Nephron progenitor cell (in vitro differentiated cells): ENCODE measurements around the gene KIF1C.

Experiments used
- DNase-seq: peaks from one replicate; pipeline ENCODE4 v3.0.0; 2021
- H3K27ac Mint-ChIP-seq: 2 replicates; pipeline ENCODE4 v1.8.0; 2021; ENCODE audit warnings: mild to moderate bottlenecking, moderate library complexity, mixed read lengths
- H3K27me3 Mint-ChIP-seq: 2 replicates; pipeline ENCODE4 v1.8.0; 2021; ENCODE audit warnings: mild to moderate bottlenecking, low read depth, mixed read lengths; ENCODE audit not compliant: poor library complexity
- H3K36me3 Mint-ChIP-seq: 2 replicates; pipeline ENCODE4 v1.8.0; 2021; ENCODE audit warnings: low read depth, mixed read lengths
- H3K4me1 Mint-ChIP-seq: 2 replicates; pipeline ENCODE4 v1.8.0; 2021; ENCODE audit warnings: mixed read lengths
- H3K4me3 Mint-ChIP-seq: 2 replicates; pipeline ENCODE4 v1.8.0; 2021; ENCODE audit warnings: mild to moderate bottlenecking, moderate library complexity, mixed read lengths
- H3K9me3 Mint-ChIP-seq: 2 replicates; pipeline ENCODE4 v1.8.0; 2021; ENCODE audit warnings: mild to moderate bottlenecking, moderate library complexity, mixed read lengths
- CTCF ChIP-seq: fragments of 200-600 bp; sonication (generic); IDR thresholded peaks from 2 replicates; pipeline ENCODE4 v1.5.0; 2021; ENCODE audit warnings: antibody characterized with exemption

The KIF1C gene

GRCh38 chr17:4950746-4951204 lies 47.0 kb upstream of the KIF1C start, which contains the start of gene ENO3:
Gene ENO3 (plus strand): TSS chr17:4951119. CDS start chr17:4951830, 711 bp downstream.
- Mint-ChIP-seq H3K27ac (peak within 1 kb of the TSS; percentile 94), H3K4me3 (peak within 1 kb of the TSS; percentile 85), H3K27me3 (peaks cover 5% of the 10 kb centered on the region), H3K36me3 (peaks cover 29% of the 10 kb centered on the region), H3K4me1 (peaks cover 55% of the 10 kb centered on the region), H3K9me3 (no peaks in the 10 kb centered on the region)
- TF ChIP-seq CTCF = no peak
- peak; percentile 45 for DNase-seq

DNA sequence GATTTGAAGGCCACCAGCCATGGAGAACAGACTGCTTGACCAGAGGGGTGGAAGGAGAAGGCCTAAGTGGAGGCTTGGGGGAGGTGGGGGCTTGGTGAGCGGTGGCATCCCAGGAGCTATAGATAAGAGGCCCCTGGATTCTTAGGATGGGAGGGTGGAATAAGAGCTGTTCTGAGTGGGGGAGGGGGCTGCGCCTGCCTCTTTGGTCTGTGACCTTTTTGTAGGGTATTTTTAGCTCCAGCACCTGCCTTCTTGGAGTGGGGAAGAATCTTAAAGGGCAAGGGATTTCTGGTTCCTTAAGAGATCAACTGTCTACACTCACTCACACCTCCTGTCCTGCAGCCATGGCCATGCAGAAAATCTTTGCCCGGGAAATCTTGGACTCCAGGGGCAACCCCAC lies 46.3 kb upstream of the KIF1C start:
- peak overlapping the region; percentile 94 for H3K27ac Mint-ChIP-seq
- H3K36me3 Mint-ChIP-seq = peaks cover 32% of the 10 kb centered on the region
- no peaks in the 10 kb centered on the region for H3K9me3 Mint-ChIP-seq
- peak overlapping the region; percentile 85 for H3K4me3 Mint-ChIP-seq
- H3K4me1 Mint-ChIP-seq = peaks cover 55% of the 10 kb centered on the region
- no peak for DNase-seq
- peaks cover 5% of the 10 kb centered on the region for H3K27me3 Mint-ChIP-seq
- no peak for TF ChIP-seq CTCF

GRCh38 chr17:4953451-4953961 lies 44.2 kb upstream of the KIF1C start:
- H3K36me3 Mint-ChIP-seq = peaks cover 37% of the 10 kb centered on the region
- no peak for TF ChIP-seq CTCF
- peaks cover 49% of the 10 kb centered on the region for H3K4me1 Mint-ChIP-seq
- no peak for DNase-seq
- H3K4me3 Mint-ChIP-seq = peak overlapping the region; percentile 62
- peak overlapping the region; percentile 60 for H3K27ac Mint-ChIP-seq
- no peaks in the 10 kb centered on the region for H3K9me3 Mint-ChIP-seq
- peaks cover 5% of the 10 kb centered on the region for H3K27me3 Mint-ChIP-seq

DNA sequence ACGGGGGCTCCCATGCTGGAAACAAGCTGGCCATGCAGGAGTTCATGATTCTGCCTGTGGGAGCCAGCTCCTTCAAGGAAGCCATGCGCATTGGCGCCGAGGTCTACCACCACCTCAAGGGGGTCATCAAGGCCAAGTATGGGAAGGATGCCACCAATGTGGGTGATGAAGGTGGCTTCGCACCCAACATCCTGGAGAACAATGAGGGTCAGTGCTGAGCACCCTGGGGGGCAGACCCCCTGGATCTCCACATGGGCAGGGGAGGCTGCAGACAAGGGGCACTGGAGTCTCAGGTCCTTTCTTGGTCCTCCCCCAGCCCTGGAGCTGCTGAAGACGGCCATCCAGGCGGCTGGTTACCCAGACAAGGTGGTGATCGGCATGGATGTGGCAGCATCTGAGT lies 42.7 kb upstream of the KIF1C start:
- Mint-ChIP-seq H3K4me3 (no peak overlapping the region), H3K27me3 (peaks cover 5% of the 10 kb centered on the region), H3K4me1 (peaks cover 59% of the 10 kb centered on the region), H3K9me3 (no peaks in the 10 kb centered on the region), H3K36me3 (peaks cover 50% of the 10 kb centered on the region), H3K27ac (no peak overlapping the region)
- no peak for DNase-seq
- TF ChIP-seq CTCF = no peak

- H3K4me1 Mint-ChIP-seq = peaks cover 53% of the 10 kb centered on the region
- no peaks in the 10 kb centered on the region for H3K9me3 Mint-ChIP-seq
- DNase-seq = no peak
- H3K27me3 Mint-ChIP-seq = peaks cover 5% of the 10 kb centered on the region
- TF ChIP-seq CTCF = no peak
- H3K27ac Mint-ChIP-seq = no peak overlapping the region
- peaks cover 60% of the 10 kb centered on the region for H3K36me3 Mint-ChIP-seq
- H3K4me3 Mint-ChIP-seq = no peak overlapping the region
These were observed 41.2 kb upstream of the KIF1C start for GRCh38 chr17:4956493-4957061.

- Mint-ChIP-seq H3K27ac (no peak overlapping the region), H3K9me3 (no peaks in the 10 kb centered on the region), H3K36me3 (peaks cover 66% of the 10 kb centered on the region), H3K4me1 (peaks cover 42% of the 10 kb centered on the region), H3K4me3 (no peak overlapping the region), H3K27me3 (peaks cover 2% of the 10 kb centered on the region)
- no peak for TF ChIP-seq CTCF
- no peak for DNase-seq
These were observed 39.6 kb upstream of the KIF1C start for GRCh38 chr17:4958102-4958501.
